Adrenal gland (tissue), 5 donors: ENCODE results near the gene ELF1.

Experiments
- POLR2A ChIP-seq, 2 donors: fragments of 450-650 bp; IDR thresholded peaks; one replicate each; pipeline ENCODE4 v1.6.1; 2017; ENCODE audit warnings: antibody characterized with exemption in 2 of 2, mild to moderate bottlenecking in 2 of 2, moderate library complexity in 1 of 2
- TF ChIP-seq, protein P1 (sequence below), 6 experiments: fragments of 450-650 bp in 4 of 6; fragments of 200-600 bp in 2 of 6; sonication (generic) in 1 of 6; IDR thresholded peaks; 1 replicate in 5 of 6; 2 replicates in 1 of 6; pipeline versions ENCODE4 v1.5.1 to v1.8.0; 2016 to 2021; ENCODE audit warnings: antibody characterized with exemption in 6 of 6, mild to moderate bottlenecking in 2 of 6, moderate library complexity in 1 of 6
- donor health status: DM: no; HTN: no; CAD: no.

DNA sequence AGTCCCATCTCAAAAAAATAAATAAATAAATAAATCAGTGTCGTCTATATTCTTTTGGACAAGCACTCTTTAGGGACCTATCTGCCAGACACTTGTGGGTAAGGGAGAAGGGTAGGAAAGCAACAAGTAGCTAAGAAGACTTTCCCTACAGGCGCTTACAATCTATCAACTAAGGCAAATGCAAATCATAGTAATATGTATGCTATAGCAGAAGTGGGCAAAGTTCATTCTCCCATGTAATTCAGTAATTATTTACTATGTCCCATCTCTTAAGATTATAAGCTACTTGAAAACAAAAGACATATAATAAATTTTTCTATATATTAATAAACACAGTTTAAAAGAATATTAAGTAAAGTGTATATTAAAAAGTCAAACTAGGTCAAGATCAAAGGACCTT, 16.5 kb downstream of the ELF1 start:
- TF ChIP-seq, protein P1, sequence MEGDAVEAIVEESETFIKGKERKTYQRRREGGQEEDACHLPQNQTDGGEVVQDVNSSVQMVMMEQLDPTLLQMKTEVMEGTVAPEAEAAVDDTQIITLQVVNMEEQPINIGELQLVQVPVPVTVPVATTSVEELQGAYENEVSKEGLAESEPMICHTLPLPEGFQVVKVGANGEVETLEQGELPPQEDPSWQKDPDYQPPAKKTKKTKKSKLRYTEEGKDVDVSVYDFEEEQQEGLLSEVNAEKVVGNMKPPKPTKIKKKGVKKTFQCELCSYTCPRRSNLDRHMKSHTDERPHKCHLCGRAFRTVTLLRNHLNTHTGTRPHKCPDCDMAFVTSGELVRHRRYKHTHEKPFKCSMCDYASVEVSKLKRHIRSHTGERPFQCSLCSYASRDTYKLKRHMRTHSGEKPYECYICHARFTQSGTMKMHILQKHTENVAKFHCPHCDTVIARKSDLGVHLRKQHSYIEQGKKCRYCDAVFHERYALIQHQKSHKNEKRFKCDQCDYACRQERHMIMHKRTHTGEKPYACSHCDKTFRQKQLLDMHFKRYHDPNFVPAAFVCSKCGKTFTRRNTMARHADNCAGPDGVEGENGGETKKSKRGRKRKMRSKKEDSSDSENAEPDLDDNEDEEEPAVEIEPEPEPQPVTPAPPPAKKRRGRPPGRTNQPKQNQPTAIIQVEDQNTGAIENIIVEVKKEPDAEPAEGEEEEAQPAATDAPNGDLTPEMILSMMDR (IDR thresholded peaks at IDR 0.05) = no peak
- TF ChIP-seq POLR2A (IDR thresholded peaks at IDR 0.05) = no peak
